GM18498 (cell line): ENCODE measurements around the gene TRA2A.

Experiments
- ATAC-seq: cut with Tn5 transposase; IDR thresholded peaks from one replicate; pipeline ENCODE4 v1.9.1; 2021; ENCODE audit warnings: mild to moderate bottlenecking, moderate library complexity; ENCODE audit not compliant: unreplicated experiment

Gene TRA2A

DNA sequence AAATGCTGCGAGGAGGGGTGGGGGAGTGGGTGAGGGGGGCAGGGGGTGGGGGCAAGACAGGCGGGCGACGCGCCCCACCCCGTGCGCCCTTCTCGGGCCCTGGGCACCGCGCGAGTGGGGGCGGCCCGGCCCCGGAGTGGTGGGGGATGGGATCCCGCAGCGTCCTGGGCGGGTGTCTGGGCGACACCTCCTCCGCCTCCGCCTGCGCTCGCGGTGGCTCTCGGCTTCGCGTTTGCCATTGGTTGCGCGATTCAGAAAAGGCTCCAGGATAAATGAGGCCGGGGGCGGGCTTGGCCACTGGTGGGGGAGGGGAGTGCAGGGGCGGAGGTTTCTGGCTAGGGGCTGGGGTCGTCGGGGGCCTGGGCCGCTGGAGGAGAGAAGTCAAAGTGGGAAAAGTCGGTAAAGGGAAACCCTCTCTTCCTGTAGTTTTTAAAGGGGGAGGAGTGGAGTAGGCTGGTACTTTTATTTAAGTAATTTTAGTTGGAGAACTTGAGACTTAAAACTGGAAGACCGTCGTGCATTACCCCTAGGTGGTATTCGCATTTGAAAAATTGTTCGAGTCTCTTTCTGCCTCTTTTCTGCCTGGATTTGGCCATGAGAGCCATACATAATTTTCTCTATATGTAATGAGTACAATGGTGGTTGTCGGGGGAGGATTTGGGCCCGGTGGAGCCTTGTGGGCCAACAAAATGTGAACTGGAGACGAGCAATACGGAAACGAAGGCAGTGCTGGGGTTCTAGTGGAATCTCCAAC is 60.5 kb downstream of the TRA2A start:
- ATAC-seq: peak; percentile 36

DNA sequence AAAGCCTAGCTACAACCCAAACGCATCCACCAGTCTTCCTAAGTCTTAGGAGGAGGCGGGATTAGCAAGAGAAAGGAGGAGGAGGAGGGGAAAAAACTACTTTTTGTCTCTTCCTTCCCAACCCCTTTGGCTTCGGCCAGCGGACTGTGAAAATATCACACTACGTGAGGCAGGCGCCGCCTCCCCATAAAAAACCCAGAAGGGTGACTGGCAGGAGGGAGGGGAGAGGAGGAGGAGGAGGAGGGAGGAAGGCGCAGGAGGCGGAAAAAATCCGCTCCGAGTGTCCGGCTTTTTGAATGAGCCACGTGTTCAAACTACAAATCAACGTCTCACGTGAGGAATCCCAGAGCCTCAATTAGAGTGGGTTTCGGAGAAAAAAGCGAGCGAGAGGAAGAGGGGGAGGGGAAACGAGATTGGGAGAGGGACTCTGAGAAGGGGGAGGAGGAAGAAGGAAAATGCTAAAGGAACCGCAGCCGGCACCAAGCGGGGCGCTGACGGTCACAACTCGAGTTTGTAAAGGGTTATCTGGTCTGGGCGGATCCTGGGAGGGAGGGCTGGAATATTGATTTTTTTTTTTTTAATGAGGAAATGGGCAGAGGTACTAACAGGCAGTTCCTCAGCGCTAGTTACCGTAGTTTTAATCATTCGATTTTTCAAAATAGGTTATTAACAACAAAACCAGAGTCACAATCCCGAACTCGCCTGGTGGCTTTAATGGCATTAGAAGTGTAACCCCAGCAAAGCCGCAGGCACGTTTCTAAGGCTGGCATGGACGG is 61.3 kb downstream of the TRA2A start, which contains the start of gene IGF2BP3:
IGF2BP3 (minus strand) TSS at position 162 of the 776 bp plus-strand sequence. CDS start 381 bp downstream, outside the sequence.
- ATAC-seq: peak; percentile 3

DNA sequence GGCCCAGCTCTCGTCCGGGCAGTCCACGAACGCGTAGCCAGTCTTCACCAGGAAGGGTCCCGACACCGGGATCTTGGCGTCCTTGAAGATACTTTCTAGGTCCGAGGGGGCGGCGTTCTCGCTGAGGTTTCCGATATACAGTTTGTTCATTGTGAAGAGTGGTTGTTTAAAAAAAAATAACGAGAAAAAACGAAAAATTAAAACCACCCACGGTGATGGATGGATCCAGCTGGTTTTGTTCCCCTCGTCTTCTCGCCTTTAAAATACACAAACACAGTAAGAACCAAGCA is 61.9 kb downstream of the TRA2A start:
- ATAC-seq: no peak

DNA sequence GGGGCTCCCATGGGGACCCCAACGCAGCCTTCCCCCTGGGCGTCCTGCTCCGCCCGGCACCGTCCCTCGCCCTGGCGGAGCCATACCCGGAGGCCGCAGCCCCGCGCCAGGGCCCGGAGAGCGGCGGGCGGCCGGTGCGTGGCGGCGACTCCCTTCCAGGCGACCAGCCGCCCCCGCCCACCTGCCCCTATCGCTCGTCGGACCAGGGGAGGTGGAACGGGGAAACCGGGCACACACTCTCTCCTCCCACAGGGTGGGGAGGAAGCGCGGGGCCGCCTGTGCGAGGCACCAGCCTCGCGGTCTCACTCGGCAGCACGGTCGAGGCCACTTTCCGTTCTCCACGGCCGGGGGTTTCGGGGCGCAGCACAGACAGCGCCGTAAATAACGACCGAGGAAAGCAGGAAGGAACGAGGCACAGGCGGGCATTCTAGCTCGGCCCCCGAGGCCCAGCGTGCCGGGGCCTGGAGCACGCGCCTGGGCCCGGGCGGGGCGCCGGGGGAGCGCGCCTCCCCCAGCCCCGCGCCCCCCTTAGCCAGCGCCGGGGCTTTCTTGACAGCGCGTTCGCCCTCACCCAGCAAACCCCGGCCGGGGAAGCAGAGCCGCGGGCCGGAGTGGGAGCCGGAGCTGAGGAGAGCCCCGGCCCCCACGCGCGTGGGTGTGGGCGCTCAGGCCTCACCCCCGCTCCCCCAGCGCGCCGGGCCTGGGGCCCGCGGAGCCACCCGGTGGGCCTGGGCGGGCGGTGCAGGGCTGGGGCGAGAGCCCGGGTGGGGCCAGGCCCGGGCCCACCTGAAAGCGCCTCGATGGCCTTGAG is 62.4 kb downstream of the TRA2A start:
- ATAC-seq: peak; percentile 15

GRCh38 chr7:23468526-23469149 is 63.1 kb downstream of the TRA2A start:
- ATAC-seq: no peak

DNA sequence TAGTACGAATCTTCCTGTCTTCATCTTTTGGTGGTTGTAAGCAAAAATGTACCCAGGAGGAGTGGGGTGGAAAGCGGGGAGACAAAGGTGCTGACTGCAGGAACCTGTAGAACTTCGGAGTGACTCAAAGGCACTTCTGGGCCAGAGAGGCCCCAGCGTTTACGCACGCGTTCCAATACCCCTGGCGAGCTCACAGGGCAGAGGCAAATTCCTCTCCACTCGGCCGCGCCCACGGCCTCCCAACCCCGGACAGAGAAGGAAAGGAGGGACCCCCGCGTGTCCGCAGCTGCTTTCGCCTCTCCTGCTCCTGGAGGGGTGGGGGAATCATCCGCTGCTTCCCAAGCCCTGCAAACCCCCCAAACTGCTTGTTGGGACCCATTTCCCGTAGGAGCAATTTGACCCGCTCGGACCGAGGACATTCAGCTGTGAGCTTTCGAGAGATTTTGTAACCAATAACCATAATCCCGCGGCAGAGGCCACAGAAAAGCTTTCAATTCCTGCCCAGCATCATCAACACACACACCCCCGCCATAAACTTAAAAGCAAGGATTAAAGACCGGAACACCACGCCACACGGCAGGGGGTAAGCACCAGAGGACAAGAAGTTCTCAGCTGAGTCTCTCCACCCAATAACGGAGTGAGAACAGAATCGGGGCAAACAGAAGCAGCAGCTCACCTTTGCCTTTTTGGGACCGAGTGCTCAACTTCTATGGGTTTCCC is 63.8 kb downstream of the TRA2A start:
- no peak for ATAC-seq

- no peak for ATAC-seq
Observed at GRCh38 chr7:23467291-23467805, 64.4 kb downstream of the TRA2A start.

DNA sequence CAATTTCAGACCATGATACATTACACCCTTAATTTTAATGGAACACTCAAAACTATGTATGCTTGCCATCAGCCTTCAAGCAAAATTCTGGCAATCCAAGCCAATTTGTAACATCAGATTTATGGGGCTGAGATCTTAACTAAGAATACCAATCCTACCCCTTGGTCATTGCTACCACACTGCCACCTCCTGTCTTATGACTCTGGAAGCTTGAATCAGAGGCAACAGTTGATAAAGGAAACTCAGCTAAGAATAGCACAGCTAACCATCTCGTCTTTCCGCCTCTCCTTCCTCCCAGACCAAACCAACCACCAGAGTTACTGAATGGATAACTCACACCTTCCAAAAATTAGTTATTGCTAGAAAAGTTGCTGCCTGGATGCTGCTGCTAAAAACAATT is 68.9 kb downstream of the TRA2A start:
- no peak for ATAC-seq

DNA sequence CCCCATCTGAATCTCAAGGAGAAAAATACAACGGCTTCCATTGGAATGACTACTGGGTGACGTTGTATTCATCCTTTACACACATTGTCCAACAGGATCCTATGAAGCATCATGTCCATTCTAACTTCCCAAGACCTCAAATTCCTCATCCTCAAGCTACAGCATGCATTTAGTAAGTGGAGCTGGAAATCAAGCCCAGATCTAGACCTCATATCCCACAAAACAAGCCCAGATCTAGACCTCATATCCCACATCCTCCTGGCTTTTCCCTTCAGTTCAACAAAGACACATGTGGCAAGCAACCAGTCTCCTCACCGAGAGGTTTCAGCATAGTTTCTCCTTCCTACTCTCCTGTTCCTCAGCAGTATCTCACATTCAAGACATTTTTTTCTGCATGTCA is 73.7 kb downstream of the TRA2A start:
- no peak for ATAC-seq

DNA sequence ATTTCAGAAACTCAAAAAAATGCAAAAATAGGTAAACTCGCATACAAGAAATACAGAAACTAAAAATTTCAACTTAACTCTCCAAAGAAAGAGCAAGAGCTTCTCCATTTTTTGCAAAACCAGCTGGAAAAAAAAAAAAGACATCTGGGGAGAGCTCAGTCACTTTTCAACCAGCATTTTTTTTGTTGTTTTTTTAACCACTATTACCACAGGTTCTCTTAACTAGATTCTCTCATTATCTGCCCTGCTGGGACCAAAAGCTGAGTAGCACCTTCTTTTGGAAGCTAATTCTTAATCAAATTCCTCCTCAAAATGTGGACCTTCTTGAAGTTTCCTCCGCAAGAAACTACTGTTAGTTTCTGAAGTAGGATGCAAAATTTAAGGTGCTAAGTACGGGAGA is 75.7 kb downstream of the TRA2A start:
- no peak for ATAC-seq

- no peak for ATAC-seq
Observed at GRCh38 chr7:23454881-23455526, 76.8 kb downstream of the TRA2A start.
